ENCODE results near the gene MCL1. TPM values are rescaled to one million over a fixed set of nuclear protein-coding genes. Genes with fewer than 3 reads are reported as not detected.

MCL1 gene
- polyA plus RNA-seq, 3 donors = 172 to 221 (median 175) TPM

- DNase-seq (ENCODE audit: low read depth in 3 of 3, low spot score in 2 of 3) = no peak
Measured at GRCh38 chr1:150546294-150546937, 33.0 kb downstream of the MCL1 start.

- no peak for DNase-seq (ENCODE audit: low read depth in 3 of 3, low spot score in 2 of 3)
Measured at GRCh38 chr1:150545486-150546032, 33.9 kb downstream of the MCL1 start.

DNA sequence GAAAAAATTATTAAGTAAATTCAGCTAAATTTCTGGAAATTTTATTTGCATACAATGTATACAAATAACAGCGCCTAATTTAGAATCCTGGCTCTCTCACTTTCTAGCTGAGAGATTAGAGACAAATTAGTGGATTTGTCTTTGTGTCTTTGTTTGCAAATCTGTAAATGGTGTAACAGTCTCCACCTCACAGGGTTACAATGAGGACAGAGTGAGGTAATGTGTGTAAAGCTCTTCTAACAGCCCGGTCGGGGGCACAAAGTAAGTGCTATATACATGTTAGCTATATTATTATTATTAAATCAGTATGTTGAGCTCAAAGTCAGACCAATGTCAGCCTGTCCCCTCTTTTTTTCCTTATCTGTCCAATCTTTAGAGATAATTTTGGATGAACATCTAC lies 35.2 kb downstream of the MCL1 start:
- no peak for DNase-seq (ENCODE audit: low read depth in 3 of 3, low spot score in 2 of 3)

GRCh38 chr1:150543500-150544143 lies 35.8 kb downstream of the MCL1 start:
- DNase-seq (ENCODE audit: low read depth in 3 of 3, low spot score in 2 of 3) = no peak

DNA sequence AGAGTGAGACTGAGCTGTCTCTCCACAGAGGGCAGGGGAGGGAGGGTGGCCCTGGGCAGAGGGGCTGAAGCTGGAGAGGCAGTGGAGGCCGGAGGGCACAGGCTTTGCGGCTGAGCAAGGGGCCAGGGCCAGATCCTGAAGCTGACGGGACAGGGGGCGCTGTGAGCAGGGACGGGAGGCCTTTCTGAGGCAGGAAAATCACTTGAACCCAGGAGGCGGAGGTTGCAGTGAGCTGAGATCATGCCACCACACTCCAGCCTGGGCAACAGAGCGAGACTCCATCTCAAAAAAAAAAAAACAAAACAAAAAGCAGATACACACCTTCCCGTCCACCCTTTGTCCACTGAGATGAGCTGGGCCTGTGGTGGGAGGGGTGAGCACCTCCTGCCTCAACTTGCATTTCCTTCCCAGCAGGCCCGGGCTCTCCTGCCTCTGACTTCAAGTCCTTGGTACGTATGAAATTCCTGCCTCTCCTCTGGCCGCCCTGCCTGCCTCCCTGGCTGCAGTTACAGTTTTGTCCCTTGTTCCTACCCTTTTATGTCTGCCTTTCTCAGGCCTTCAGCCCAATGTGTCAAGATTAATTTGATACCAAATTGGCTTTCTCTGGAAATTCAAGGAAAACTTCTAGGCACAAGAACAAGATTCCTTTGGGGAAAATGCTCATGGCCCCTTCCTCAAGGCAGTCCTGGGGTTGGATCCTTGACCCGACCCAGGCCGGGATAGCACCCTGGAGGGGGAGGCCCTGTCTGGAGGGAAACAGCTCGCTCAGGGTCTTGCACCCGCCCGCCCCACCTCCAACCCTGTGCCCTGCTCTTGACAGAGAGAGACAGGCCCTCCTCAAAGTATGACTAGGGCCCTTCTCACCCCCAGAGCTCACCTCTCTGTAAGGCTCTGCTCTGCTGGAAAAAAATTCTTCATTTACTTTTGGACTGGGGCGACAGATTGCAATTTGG lies 41.4 kb downstream of the MCL1 start:
- DNase-seq (ENCODE audit: low read depth in 3 of 3, low spot score in 2 of 3) = no peak

GRCh38 chr1:150536836-150537731 lies 42.3 kb downstream of the MCL1 start:
- no peak for DNase-seq (ENCODE audit: low read depth in 3 of 3, low spot score in 2 of 3)

DNA sequence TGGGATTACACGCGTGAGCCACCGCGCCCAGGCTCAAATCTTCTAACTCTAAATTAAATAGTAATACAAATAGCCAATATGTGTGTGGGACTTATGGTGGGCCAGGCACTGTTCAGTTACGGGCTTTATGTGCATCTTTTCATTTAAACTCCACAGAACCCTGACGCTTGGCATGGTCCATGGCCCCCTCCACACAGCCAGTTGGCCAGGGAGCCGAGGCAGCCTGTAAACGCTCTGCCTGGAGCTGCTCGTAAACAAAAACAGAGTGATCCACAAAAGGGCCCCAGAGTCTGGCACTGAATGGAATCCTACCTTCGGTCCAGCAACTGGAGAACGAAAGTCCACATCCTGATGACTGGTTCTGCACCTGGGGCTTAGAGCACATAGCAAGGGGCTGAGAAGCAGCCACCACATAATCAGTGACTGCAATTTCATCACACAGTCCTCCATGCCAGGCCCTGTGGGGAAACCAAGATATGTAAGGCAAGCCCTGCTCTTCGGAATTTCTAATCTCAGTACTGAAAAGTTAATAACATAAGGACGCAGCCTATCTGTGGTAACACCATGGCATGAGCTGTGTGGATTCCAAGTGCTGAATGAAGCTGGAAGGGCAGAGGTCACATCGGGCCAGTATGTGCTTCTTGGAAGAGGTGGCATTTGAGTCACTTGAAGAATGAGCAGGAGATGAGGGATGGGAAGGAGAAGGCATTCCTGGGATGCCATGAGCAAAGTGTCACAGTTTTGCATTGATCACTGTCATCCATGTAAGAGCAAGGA lies 43.7 kb downstream of the MCL1 start:
- DNase-seq (ENCODE audit: low read depth in 3 of 3, low spot score in 2 of 3) = no peak

GRCh38 chr1:150534002-150534401 lies 45.4 kb downstream of the MCL1 start:
- no peak for DNase-seq (ENCODE audit: low read depth in 3 of 3, low spot score in 2 of 3)

DNA sequence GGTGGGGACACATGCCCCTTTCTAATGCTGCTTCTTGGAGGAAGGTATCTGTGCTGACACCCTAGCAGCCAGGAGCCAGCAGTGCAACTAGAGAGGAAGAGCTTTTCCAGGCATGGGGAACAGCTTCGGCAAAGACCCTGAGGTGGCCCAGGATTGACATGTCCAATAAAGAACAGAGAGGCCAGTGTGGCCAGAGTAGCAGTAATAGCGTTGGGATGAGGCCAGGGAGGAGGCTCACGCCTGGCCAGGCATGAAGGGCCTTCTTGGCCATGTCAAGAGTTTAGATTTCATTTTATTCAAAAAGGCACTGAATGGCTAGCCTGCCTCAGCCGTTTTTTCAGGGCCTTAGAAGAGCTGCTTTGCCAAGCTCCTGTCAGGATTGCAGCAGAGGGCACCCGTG lies 46.5 kb downstream of the MCL1 start:
- DNase-seq (ENCODE audit: low read depth in 3 of 3, low spot score in 2 of 3) = no peak

- no peak for DNase-seq (ENCODE audit: low read depth in 3 of 3, low spot score in 2 of 3)
Measured at GRCh38 chr1:150530491-150531159, 48.8 kb downstream of the MCL1 start.

DNA sequence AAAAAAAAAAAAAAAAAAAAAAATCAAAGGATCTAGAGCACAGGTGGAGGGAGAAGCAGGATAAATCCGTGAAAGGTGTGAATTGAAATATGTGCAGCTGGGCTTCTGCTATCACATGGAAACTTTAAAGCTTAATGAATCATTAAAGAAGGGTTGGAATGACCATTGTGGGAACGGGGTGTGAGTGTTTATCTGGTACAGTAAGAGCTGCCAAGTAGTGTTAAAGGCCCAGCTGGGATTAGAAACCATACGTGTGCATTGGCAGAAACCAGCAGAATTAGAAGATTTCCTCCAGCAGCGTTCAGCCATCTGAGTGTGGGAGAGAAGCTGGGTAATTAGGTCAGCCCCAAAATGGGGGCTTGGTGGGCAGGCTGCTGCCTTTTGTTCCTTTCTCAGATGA lies 50.4 kb downstream of the MCL1 start:
- no peak for DNase-seq (ENCODE audit: low read depth in 3 of 3, low spot score in 2 of 3)

- no peak for DNase-seq (ENCODE audit: low read depth in 3 of 3, low spot score in 2 of 3)
Measured at GRCh38 chr1:150528196-150528595, 51.2 kb downstream of the MCL1 start.

DNA sequence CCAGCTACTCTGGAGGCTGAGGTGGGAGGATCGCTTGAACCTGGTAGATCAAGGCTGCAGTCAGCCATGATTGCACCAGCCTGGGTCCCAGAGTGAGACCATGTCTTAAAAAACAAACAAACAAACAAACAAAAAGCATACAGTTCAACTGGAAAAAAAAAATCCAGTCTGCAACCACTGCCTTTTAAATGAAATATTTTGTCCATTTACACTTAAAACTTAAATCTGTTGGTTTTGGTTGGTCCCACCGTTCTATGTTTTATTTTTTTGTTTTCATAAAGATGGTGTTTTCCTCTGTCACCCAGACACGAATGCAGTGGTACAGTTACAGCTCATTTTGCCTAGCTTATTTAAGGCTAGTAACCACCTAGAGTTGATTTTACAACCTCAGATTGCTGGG lies 54.1 kb downstream of the MCL1 start:
- DNase-seq (ENCODE audit: low read depth in 3 of 3, low spot score in 2 of 3) = no peak

Other genes starting within 250 kb of the MCL1 start
- gene RPRD2, start 215.5 kb downstream of the MCL1 start, polyA plus RNA-seq (ENCODE audit: insufficient read length in 3 of 3) = 10 to 100 TPM; 46.9 to 55.5 (median 50.2) TPM
- gene TARS2, start 92.2 kb downstream of the MCL1 start, polyA plus RNA-seq (ENCODE audit: insufficient read length in 3 of 3) = 10 to 100 TPM; 19.7 to 25.4 (median 23.1) TPM
- gene ECM1, start 71.5 kb downstream of the MCL1 start, polyA plus RNA-seq (ENCODE audit: insufficient read length in 3 of 3) = 10 to 100 TPM; 10.9 to 15.7 (median 11.9) TPM
- gene FALEC, start 63.9 kb downstream of the MCL1 start, polyA plus RNA-seq (ENCODE audit: insufficient read length in 3 of 3) = under 1 TPM in 2 of 3 donors, not detected in 1; 0.40 to 0.44 TPM
- gene ADAMTSL4, start 30.2 kb downstream of the MCL1 start, polyA plus RNA-seq (ENCODE audit: insufficient read length in 3 of 3) = 10 to 100 TPM in 2 of 3 donors, 1 to 10 TPM in 1; 9.6 to 11.8 (median 10.9) TPM
- gene ENSA, start 50.0 kb upstream of the MCL1 start, polyA plus RNA-seq (ENCODE audit: insufficient read length in 3 of 3) = 100 to 1,000 TPM; 231 to 234 (median 231) TPM
- gene GOLPH3L, start 117.5 kb upstream of the MCL1 start, polyA plus RNA-seq (ENCODE audit: insufficient read length in 3 of 3) = 10 to 100 TPM; 40.5 to 45.0 (median 44.6) TPM
- not detected for gene HORMAD1, start 141.3 kb upstream of the MCL1 start, polyA plus RNA-seq (ENCODE audit: insufficient read length in 3 of 3)
- 10 to 100 TPM; 12.0 to 14.3 (median 14.0) TPM for gene CTSS, start 186.2 kb upstream of the MCL1 start, polyA plus RNA-seq (ENCODE audit: insufficient read length in 3 of 3)
- gene CTSK, start 228.7 kb upstream of the MCL1 start, polyA plus RNA-seq (ENCODE audit: insufficient read length in 3 of 3) = 10 to 100 TPM; 15.7 to 29.3 (median 26.8) TPM

Data from right renal cortex interstitium (tissue), 3 donors.